ENCODE results near the gene ARHGAP4.
A peak's percentile ranks its signal among the peaks of the same experiment; 100 is the strongest.

Gene ARHGAP4

GRCh38 chrX:153925739-153926551 lies at the start of gene ARHGAP4:
TSS of gene ARHGAP4 (minus strand) at chrX:153926264. CDS start at chrX:153926202, 62 bp downstream.
- TF ChIP-seq CTCF (IDR thresholded peaks at IDR 0.05; ENCODE audit: low read depth, low read length, missing control alignments), result no peak
- DNase-seq (ENCODE audit: low read depth), result no peak

GRCh38 chrX:153974726-153975286 lies 48.7 kb upstream of the ARHGAP4 start:
- DNase-seq (ENCODE audit: low read depth), result no peak
- no peak for TF ChIP-seq CTCF (IDR thresholded peaks at IDR 0.05; ENCODE audit: low read depth, low read length, missing control alignments)

More at GRCh38 chrX:153925739-153926551, at the start of gene ARHGAP4:
- peak within 1 kb of the TSS; percentile 85 for H3K4me3 ChIP-seq (ENCODE audit: low read depth, low read length)

GRCh38 chrX:153974003-153974725 lies 48.1 kb upstream of the ARHGAP4 start:
- no peak overlapping the region for H3K4me3 ChIP-seq (ENCODE audit: low read depth, low read length)
- TF ChIP-seq CTCF (IDR thresholded peaks at IDR 0.05; ENCODE audit: low read depth, low read length, missing control alignments), result no peak
- no peak for DNase-seq (ENCODE audit: low read depth)

More at GRCh38 chrX:153974726-153975286, 48.7 kb upstream of the ARHGAP4 start:
- H3K4me3 ChIP-seq (ENCODE audit: low read depth, low read length), result no peak overlapping the region

- no peak for TF ChIP-seq CTCF (IDR thresholded peaks at IDR 0.05; ENCODE audit: low read depth, low read length, missing control alignments)
- peak overlapping the region; percentile 97 for H3K4me3 ChIP-seq (ENCODE audit: low read depth, low read length)
- no peak for DNase-seq (ENCODE audit: low read depth)
These were observed 47.3 kb upstream of the ARHGAP4 start for GRCh38 chrX:153973127-153974002.

GRCh38 chrX:153972368-153973126 lies 46.5 kb upstream of the ARHGAP4 start, which contains the start of gene TMEM187:
TSS of gene TMEM187 (plus strand) at chrX:153972754. CDS start at chrX:153982063, 9,309 bp downstream.
- peak within 1 kb of the TSS; percentile 97 for H3K4me3 ChIP-seq (ENCODE audit: low read depth, low read length)
- no peak for TF ChIP-seq CTCF (IDR thresholded peaks at IDR 0.05; ENCODE audit: low read depth, low read length, missing control alignments)
- peak; percentile 78 for DNase-seq (ENCODE audit: low read depth)

Measured in GM12864 (cell line).